HG03457 (cell line): ENCODE measurements around the gene LYPD1.
"Not testable (repeated sequence)": the region's sequence is repeated elsewhere in the genome, so short reads cannot be mapped to it uniquely, and the experiment has no call there.

Experiments
- ATAC-seq: cut with Tn5 transposase; IDR thresholded peaks from one replicate; pipeline ENCODE4 v1.9.1; 2021; ENCODE audit warnings: moderate number of reproducible peaks; ENCODE audit not compliant: unreplicated experiment

The LYPD1 gene

GRCh38 chr2:132669908-132670495 lies at the start of gene LYPD1:
LYPD1 (minus strand) TSS chr2:132670205; CDS start chr2:132669932, 273 bp downstream.
- ATAC-seq, result no peak

GRCh38 chr2:132719480-132719879 lies 49.5 kb upstream of the LYPD1 start:
- no peak for ATAC-seq

- ATAC-seq, result no peak
Measured at GRCh38 chr2:132716954-132717353, 46.9 kb upstream of the LYPD1 start.

- peak; percentile 83 for ATAC-seq
Measured at GRCh38 chr2:132715386-132716351, 45.7 kb upstream of the LYPD1 start.

GRCh38 chr2:132703396-132703795 lies 33.4 kb upstream of the LYPD1 start:
- ATAC-seq, result no peak

- no peak for ATAC-seq
Measured at GRCh38 chr2:132701810-132702209, 31.8 kb upstream of the LYPD1 start.

- not testable (repeated sequence) for ATAC-seq
Measured at GRCh38 chr2:132699802-132700201, 29.8 kb upstream of the LYPD1 start.

- ATAC-seq, result not testable (repeated sequence)
Measured at GRCh38 chr2:132698347-132698746, 28.3 kb upstream of the LYPD1 start.

- no peak for ATAC-seq
Measured at GRCh38 chr2:132697556-132698205, 27.7 kb upstream of the LYPD1 start.

- no peak for ATAC-seq
Measured at GRCh38 chr2:132692816-132693215, 22.8 kb upstream of the LYPD1 start.

- no peak for ATAC-seq
Measured at GRCh38 chr2:132691556-132691955, 21.6 kb upstream of the LYPD1 start.

- no peak for ATAC-seq
Measured at GRCh38 chr2:132690664-132691303, 20.8 kb upstream of the LYPD1 start.

GRCh38 chr2:132681766-132682165 lies 11.8 kb upstream of the LYPD1 start:
- ATAC-seq, result no peak

GRCh38 chr2:132680544-132680943 lies 10.5 kb upstream of the LYPD1 start:
- no peak for ATAC-seq

GRCh38 chr2:132678483-132678882 lies 8.5 kb upstream of the LYPD1 start:
- ATAC-seq, result no peak

- no peak for ATAC-seq
Measured at GRCh38 chr2:132677661-132678060, 7.7 kb upstream of the LYPD1 start.

GRCh38 chr2:132676999-132677398 lies 7.0 kb upstream of the LYPD1 start:
- no peak for ATAC-seq

- ATAC-seq, result no peak
Measured at GRCh38 chr2:132671151-132671835, 1.3 kb upstream of the LYPD1 start.

- ATAC-seq, result no peak
Measured at GRCh38 chr2:132670496-132671150, 618 bp upstream of the LYPD1 start.
